NCI-H1105 (cell line): ENCODE data around the gene SYTL1.

Experiments used
- DNase-seq: peaks from one replicate; lab custom pipeline; 2025; lab: John Stamatoyannopoulos, UW

SYTL1 gene

DNA sequence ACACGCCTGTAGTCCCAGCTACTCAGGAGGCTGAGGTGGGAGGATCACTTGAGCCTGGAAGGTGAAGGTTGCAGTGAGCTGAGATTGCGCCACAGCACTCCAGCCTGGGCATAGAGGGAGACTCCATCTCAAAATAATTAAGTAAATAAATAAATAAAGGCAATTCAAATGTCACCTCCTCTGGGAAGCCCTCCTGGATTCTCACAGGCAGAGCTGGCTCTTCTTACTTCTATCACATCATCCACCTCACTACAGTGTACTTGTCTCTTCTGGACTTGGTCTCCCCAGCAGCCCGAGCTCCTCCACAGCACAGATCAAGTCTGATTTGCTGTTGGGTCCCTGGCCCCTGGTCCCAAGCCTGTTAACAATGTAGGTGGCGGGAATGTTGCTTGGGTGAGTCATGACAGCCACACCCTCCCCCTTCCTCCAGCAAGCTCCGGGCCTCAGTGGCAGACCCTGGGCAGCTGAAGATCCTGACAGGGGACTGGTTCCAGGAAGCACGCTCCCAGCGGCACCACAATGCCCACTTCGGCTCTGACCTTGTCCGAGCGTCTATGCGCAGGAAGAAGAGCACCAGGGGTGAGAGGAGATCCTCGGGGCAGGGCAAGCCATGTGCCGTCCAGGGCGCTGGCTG is 5.3 kb downstream of the SYTL1 start:
- no peak for DNase-seq

GRCh38 chr1:27348861-27349783 is 7.3 kb downstream of the SYTL1 start:
- peak; percentile 78 for DNase-seq

GRCh38 chr1:27349784-27350662 is 8.2 kb downstream of the SYTL1 start:
- DNase-seq, result peak; percentile 78

DNA sequence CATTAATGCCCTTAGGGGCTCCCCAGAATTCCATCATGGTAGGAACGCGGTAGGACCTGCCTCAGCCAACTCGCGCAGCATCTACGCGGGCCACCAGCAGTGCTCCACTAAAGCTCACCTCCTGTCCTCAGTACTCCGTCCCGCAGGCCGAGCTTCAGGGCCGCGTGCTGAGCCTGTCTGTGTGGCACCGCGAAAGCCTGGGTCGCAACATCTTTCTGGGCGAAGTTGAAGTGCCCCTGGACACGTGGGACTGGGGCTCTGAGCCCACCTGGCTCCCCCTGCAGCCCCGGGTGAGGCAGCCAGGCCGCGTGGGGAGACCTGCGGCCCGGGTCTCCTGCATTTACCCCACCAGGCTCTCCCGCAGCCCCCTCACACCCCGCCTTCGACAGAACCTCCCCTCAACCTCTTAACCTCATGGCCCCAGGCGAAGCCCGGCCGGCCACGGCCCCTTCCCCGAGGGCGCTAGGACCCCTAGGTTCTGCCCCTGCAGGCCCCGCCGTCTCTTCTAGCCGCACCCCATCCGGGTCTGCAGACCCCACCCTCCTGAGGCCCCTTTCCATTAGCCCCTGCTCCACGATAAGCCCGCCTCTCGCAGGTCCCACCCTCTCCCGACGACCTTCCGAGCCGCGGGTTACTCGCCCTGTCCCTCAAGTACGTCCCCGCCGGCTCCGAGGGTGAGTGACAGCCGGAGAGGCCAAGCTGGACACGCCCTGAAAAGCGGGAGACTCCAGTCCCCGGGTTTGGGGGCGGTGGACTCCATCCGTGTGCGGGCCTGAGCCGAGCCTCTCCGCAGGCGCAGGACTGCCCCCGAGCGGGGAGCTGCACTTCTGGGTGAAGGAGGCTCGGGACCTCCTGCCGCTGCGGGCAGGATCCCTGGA is 9.1 kb downstream of the SYTL1 start:
- DNase-seq, result no peak

DNA sequence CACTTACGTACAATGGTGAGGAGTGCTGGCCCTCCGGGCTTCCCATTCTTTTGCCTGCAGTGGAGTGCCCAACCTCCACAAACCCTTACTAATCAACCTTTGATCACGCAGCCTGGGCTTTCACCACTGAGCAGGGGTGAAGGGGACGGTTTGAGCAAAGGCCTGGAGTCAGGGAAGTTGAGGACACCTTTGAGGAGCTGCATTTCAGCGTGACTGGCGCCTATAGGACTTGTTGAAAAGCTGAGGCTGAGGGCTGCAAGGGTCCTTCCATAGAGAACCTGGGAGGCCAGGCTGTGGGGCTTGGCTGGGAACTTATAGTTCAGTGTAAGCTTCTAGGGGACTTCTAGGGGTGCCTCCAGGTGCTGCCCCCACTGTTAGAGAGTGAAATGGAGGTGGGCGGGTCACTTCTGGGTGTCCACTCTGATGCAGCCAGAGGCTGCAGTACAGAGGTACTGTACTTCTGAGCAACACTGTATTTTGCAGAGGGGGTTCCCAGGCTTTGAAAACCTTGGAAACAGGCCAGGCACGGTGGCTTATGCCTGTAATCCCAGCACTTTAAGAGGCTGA is 9.8 kb downstream of the SYTL1 start:
- DNase-seq, result no peak

DNA sequence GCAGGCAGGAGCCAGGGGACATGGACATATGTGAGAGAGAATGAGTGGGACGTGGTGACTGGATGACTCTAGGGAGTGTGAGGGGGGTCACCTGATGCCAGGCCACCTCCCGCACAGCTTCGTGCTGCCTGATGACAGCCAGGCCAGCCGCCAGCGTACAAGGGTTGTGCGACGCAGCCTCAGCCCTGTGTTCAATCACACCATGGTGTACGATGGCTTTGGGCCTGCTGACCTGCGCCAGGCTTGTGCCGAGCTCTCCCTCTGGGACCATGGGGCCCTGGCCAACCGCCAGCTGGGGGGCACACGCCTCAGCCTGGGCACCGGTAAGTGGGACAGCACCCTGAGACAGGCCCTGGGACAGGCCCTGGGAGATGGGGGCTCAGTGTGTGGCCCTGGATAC is 11.3 kb downstream of the SYTL1 start:
- DNase-seq, result no peak

DNA sequence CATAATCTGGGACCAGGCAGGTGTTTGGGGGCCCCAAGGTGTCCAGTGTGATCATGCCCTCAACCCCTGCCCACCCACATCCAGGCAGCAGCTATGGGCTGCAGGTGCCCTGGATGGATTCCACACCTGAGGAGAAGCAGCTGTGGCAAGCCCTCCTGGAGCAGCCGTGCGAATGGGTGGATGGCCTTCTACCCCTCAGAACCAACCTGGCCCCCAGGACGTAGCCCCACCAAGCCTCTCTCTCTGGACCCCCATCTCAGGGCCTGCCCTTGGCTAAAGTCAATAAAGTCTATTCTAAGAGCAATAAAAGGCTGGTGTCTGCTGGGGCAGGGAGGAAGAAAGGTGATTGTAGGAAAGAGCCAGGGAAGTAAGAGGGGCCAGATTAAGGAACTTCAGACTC is 11.8 kb downstream of the SYTL1 start:
- DNase-seq, result no peak

GRCh38 chr1:27355683-27356082 is 13.9 kb downstream of the SYTL1 start:
- DNase-seq, result no peak

- DNase-seq, result no peak
Observed at GRCh38 chr1:27356277-27356618, 14.4 kb downstream of the SYTL1 start.

DNA sequence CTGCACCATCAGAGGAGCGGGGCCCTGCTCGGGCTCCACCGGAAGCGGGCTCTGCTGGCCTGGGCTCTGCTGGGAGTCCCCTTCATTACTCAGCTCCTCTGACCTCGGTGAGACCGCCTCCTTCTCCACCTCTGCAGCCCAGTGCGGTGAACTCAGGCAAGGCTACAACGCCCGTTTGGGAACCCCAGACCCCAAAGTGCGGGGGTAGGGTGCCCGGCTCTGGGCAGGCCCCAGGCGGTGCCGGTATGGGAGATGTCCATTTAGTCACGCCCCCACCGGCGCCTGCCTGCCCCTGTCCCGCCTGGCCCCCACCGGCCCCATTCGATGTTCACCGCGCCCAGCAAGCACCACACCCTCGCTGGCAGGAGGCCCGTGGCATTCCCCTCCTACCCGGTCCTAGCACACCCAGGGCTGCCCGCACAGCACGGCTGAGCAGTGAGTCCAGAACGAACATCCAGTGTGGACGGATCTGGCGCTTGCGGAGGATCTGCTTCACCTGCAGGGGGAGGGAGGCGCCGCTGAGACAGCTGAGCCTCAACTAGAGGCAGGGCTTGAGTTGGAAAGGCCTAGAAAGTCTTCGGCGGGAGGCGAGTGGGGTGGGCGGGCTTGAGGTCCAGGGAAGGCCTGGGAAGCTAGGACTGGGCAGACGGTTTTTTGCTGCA is 14.9 kb downstream of the SYTL1 start:
- DNase-seq, result no peak

GRCh38 chr1:27357281-27358037 is 15.6 kb downstream of the SYTL1 start:
- DNase-seq, result peak; percentile 46

DNA sequence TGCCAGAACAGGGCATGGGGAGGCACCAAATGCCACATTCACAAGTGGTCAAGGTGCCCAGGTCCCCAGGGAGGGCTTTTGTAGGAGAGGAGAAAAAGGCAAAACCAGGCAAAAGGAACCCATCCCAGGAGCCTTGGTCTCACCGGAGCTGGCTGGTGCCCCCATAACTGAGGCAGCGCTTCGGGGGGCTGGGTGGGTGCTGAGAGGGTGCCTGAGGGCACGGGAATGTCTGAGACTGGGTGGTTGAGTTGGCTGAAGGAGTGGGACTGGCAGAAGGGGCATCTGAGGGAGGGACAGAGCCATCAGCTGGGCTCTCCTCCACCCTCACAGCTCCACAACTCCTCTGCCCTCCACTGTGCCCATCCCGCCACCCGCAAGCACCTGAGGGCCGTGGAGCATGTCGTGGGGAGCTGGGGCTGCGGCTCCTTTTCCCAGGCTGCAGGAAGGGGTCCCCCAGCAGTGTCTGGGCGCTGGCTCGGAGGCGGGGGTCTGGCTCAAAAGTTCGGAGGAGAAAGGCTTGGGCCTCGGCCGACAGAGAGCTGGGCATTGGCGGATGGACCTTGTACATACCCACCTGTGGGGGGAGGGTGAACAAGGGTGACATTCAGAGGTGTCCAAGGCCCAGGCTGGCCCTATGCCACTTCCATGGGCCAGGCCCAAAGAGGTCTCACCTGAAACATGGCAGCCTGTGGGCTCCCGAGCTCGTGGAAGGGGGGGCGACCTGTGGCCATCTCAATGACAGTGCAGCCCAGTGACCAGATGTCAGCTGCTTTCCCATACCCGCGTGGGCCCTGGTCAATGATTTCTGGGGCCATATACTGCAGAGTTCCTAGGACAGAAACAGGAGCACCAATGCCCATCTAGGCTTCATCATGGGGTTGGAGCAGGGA is 16.5 kb downstream of the SYTL1 start:
- DNase-seq, result no peak

GRCh38 chr1:27358928-27359313 is 17.1 kb downstream of the SYTL1 start:
- DNase-seq, result no peak

DNA sequence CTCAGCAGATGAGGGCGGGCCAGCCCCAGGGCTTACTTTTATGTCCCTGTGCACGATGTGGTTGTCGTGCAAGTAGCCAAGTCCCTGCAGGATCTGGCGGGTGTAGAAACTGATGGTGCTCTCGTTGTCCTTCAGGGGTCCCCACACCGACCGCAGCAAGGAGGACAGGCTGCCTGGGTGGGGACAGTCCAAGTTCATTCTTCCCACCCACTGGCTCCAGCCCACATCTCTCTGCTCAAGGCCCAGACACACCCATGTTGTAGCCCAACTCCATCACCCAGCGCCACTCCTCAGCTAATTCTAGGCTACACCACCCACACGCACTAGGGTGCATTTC is 18.0 kb downstream of the SYTL1 start:
- no peak for DNase-seq

- DNase-seq, result no peak
Observed at GRCh38 chr1:27360159-27361043, 18.6 kb downstream of the SYTL1 start.

DNA sequence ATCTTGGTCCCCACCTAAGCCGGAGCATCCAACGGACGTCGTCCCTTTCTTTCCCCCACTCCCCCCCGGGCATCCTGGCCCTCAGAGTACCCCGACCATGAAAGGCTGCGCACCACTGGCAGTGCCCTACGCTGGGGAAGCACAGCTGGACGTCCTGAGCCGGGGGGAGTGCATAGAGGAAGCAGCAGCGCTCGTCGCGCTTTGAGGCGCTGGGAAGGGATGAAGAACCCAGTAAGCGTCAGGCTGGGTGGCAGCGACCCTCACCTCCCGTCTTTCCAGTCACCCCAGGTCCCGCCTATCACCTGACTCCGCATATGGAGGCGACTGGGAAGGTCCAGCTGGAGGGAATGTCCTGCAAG is 19.2 kb downstream of the SYTL1 start:
- DNase-seq, result no peak

- no peak for DNase-seq
Observed at GRCh38 chr1:27361553-27361952, 19.7 kb downstream of the SYTL1 start.
